Measurements from ENCODE around the gene PLAGL2. TPM values are rescaled to one million over a fixed set of nuclear protein-coding genes. Genes with fewer than 3 reads are reported as not detected.

Gene PLAGL2
- total and polyA plus RNA-seq, 9 of the 15 experiments (the other 6 are each of a cell fraction or from before 2014, with no cell fraction given) = 3.1 to 24.3 (median 6.4) TPM

DNA sequence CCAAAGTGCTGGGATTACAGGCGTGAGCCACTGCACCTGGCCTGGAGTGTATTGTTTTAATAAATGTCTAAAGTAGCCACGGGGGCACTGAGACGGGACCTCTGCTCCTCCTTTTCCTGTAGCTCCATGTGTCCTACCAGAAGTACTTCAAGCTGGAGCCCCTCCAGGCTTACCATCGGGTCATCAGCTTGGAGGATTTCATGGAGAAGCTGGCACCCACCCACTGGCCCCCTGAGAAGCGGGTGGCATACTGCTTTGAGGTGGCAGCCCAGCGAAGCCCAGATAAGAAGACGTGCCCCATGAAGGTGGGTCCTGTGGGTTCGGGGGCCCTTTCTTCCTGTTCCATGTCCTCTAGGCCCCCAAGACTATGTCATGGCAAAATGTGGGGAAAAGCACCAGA is 7.6 kb upstream of the PLAGL2 start:
- intact Hi-C loops (cut with micrococcal nuclease) (no loop called here), in situ Hi-C loops (cut with MboI) (no loop called here)
- TF ChIP-seq, protein P1, sequence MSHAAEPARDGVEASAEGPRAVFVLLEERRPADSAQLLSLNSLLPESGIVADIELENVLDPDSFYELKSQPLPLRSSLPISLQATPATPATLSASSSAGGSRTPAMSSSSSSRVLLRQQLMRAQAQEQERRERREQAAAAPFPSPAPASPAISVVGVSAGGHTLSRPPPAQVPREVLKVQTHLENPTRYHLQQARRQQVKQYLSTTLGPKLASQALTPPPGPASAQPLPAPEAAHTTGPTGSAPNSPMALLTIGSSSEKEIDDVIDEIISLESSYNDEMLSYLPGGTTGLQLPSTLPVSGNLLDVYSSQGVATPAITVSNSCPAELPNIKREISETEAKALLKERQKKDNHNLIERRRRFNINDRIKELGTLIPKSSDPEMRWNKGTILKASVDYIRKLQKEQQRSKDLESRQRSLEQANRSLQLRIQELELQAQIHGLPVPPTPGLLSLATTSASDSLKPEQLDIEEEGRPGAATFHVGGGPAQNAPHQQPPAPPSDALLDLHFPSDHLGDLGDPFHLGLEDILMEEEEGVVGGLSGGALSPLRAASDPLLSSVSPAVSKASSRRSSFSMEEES (CRISPR knock-in tag; IDR thresholded peaks at IDR 0.05) = no peak
- TF ChIP-seq NFXL1 (CRISPR knock-in tag; IDR thresholded peaks at IDR 0.05) = no peak
- TF ChIP-seq ZNF696 (CRISPR knock-in tag; conservative IDR thresholded peaks at IDR 0.05) = no peak
- TF ChIP-seq SPI1 (IDR thresholded peaks at IDR 0.05; ENCODE audit: borderline replicate concordance, low read depth, low read length) = no peak
- no peak for TF ChIP-seq MAZ (CRISPR knock-in tag; conservative IDR thresholded peaks at IDR 0.05 in 1 of 2, IDR thresholded peaks at IDR 0.05 in 1 of 2)
- TF ChIP-seq, protein P2, sequence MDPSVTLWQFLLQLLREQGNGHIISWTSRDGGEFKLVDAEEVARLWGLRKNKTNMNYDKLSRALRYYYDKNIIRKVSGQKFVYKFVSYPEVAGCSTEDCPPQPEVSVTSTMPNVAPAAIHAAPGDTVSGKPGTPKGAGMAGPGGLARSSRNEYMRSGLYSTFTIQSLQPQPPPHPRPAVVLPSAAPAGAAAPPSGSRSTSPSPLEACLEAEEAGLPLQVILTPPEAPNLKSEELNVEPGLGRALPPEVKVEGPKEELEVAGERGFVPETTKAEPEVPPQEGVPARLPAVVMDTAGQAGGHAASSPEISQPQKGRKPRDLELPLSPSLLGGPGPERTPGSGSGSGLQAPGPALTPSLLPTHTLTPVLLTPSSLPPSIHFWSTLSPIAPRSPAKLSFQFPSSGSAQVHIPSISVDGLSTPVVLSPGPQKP (CRISPR knock-in tag; IDR thresholded peaks at IDR 0.05) = no peak
- TF ChIP-seq BRF1 (IDR thresholded peaks at IDR 0.05; ENCODE audit: borderline replicate concordance, extremely low read depth, insufficient read length) = no peak
- no peak for TF ChIP-seq DIDO1 (tag; IDR thresholded peaks at IDR 0.05; ENCODE audit: low read depth)
- TF ChIP-seq POLR3G (IDR thresholded peaks at IDR 0.05; ENCODE audit: extremely low read depth, insufficient read length, insufficient replicate concordance) = no peak
- no peak for TF ChIP-seq MEIS2 (IDR thresholded peaks at IDR 0.05; ENCODE audit: partially characterized antibody)
- H2AFZ ChIP-seq (ENCODE audit: low read depth, low read length) = no peak overlapping the region
- peaks cover 7% of the 10 kb centered on the region for H4K20me1 ChIP-seq (replicated peaks; ENCODE audit: control insufficient read depth, insufficient read depth, low read length)
- WGBS (ENCODE audit: insufficient coverage, low coverage, missing lambda C conversion rate) = 78% methylated on average over 7 of the region's 8 CpGs
- no TSS peak for BruUV-seq (replicated peaks)
- ATAC-seq (no peak), DNase-seq (ENCODE audit: extremely low read depth in 1 of 4, low spot score in 3 of 4) (no peak), FAIRE-seq (no peak)
- no peaks in the 10 kb centered on the region for H3K9me1 ChIP-seq (ENCODE audit: control insufficient read depth, insufficient read depth, low read length)
- no peaks in the 10 kb centered on the region for H3K9me3 ChIP-seq (replicated peaks; ENCODE audit: control insufficient read depth, insufficient read depth, low read depth, low read length)
- H3K27me3 ChIP-seq (ENCODE audit: control insufficient read depth in 2 of 2, insufficient read depth in 2 of 2, low read length in 2 of 2) = no peaks in the 10 kb centered on the region
- no peak overlapping the region for H3K4me3 ChIP-seq
- no peak overlapping the region for H3K27ac ChIP-seq (ENCODE audit: extremely low read depth, low read depth, low read length)
- ChIA-PET POLR2A (interaction anchor here (1.3 kb wide), 1 partner anchor 11 kb away, joined by 4 read pairs; no protein-coding TSS in a partner anchor), CTCF (ENCODE audit: low intra/inter-chr PET ratio) (no interaction called here)
- H3K4me1 ChIP-seq (replicated peaks in 1 of 2; ENCODE audit: control insufficient read depth in 2 of 2, insufficient read depth in 2 of 2, low read length in 2 of 2) = no peaks in the 10 kb centered on the region; a peak in 1 of 5 replicates
- peaks cover 12% of the 10 kb centered on the region; the same call in 2 of the 3 replicates for H3K79me2 ChIP-seq (ENCODE audit: control insufficient read depth, insufficient read depth, low read length)
- H3K4me2 ChIP-seq (ENCODE audit: insufficient read depth, low read length) = no peak overlapping the region
- peaks cover 90% of the 10 kb centered on the region for H3K36me3 ChIP-seq (ENCODE audit: control insufficient read depth, insufficient read depth, low read length)
- H3K9ac ChIP-seq (ENCODE audit: insufficient read depth in 1 of 2, low read depth in 2 of 2, low read length in 2 of 2) = no peak overlapping the region
